Panc1 (cell line): Measurements from ENCODE around the gene DCC. TPM values are rescaled to one million over a fixed set of nuclear protein-coding genes. Genes with fewer than 3 reads are reported as not detected.

ENCODE experiments used
- ATAC-seq: fragments of 200-7000 bp; cut with Tn5 transposase; 2 replicates; pipeline ENCODE4 v1.9.1; 2020; ENCODE audit warnings: mild to moderate bottlenecking, moderate library complexity
- BruUV-seq: library from RNA; stranded (reverse); fragments of 400-500 nt; replicated peaks from 2 replicates; lab custom pipeline; 2021; lab: Mats Ljungman, UMichigan
- CTCF ChIA-PET: fragments of 300-600 bp; sonication (Branson Sonifier 250); formaldehyde crosslinking; loops from one replicate; lab custom pipeline; 2022; ENCODE audit warnings: antibody characterized with exemption; lab: Charles Lee
- POLR2A ChIA-PET: fragments of 300-600 bp; sonication (Branson Sonifier 250); formaldehyde crosslinking; loops from one replicate; lab custom pipeline; 2022; ENCODE audit warnings: antibody characterized with exemption; lab: Charles Lee
- DNase-seq: peaks from one replicate; pipeline ENCODE4 v3.0.0-alpha.2; 2010; ENCODE audit warnings: low read depth, low spot score
- H3K27ac ChIP-seq: 2 replicates; pipeline ENCODE4 v1.5.1; 2011; ENCODE audit warnings: mild to moderate bottlenecking, low read length, inconsistent platforms
- H3K27me3 ChIP-seq: fragments of 200-500 bp; sonication (Bioruptor generic); 2 replicates; pipeline ENCODE4 v1.6.0; 2014; ENCODE audit warnings: low read length, inconsistent platforms; ENCODE audit not compliant: control insufficient read depth, insufficient read depth
- H3K36me3 ChIP-seq: fragments of 200-500 bp; sonication (Bioruptor generic); 2 replicates; pipeline ENCODE4 v1.5.1; 2014; ENCODE audit warnings: inconsistent platforms, mild to moderate bottlenecking, low read length, moderate library complexity; ENCODE audit not compliant: control insufficient read depth, insufficient read depth
- H3K4me1 ChIP-seq: 2 replicates; pipeline ENCODE4 v1.5.1; 2011; ENCODE audit warnings: inconsistent platforms, mild to moderate bottlenecking, low read length, moderate library complexity; ENCODE audit not compliant: control insufficient read depth, insufficient read depth
- H3K4me3 ChIP-seq, 2 experiments: 2 replicates each; pipeline ENCODE4 v1.5.1; 2011 to 2012; ENCODE audit warnings: low read depth in 2 of 2, low read length in 2 of 2, mild to moderate bottlenecking in 2 of 2, inconsistent platforms in 1 of 2, moderate library complexity in 1 of 2
- H3K9me3 ChIP-seq: fragments of 200-500 bp; sonication (Bioruptor generic); 2 replicates; pipeline ENCODE4 v1.5.1; 2014; ENCODE audit warnings: low read depth, mild to moderate bottlenecking, inconsistent platforms, low read length, moderate library complexity; ENCODE audit not compliant: control insufficient read depth, insufficient read depth
- CTCF ChIP-seq: fragments of 450-650 bp; IDR thresholded peaks from 2 replicates; pipeline ENCODE4 v1.5.1; 2017; ENCODE audit warnings: mild to moderate bottlenecking
- POLR2AphosphoS5 ChIP-seq: IDR thresholded peaks from 2 replicates; pipeline ENCODE4 v1.6.1; 2012; ENCODE audit warnings: mild to moderate bottlenecking, low read depth, low read length, moderate library complexity
- REST ChIP-seq, 2 experiments: IDR thresholded peaks; 2 replicates each; pipeline ENCODE4 v1.6.1; 2011 to 2012; ENCODE audit warnings: low read depth in 2 of 2, control low read depth in 1 of 2, low read length in 1 of 2, mild to moderate bottlenecking in 1 of 2, moderate library complexity in 1 of 2; ENCODE audit not compliant: insufficient read depth in 1 of 2
- SIN3A ChIP-seq: IDR thresholded peaks from 2 replicates; pipeline ENCODE4 v1.6.1; 2012; ENCODE audit warnings: low read depth, mild to moderate bottlenecking, low read length, moderate library complexity, borderline replicate concordance; ENCODE audit not compliant: insufficient read depth
- TCF7L2 ChIP-seq: IDR thresholded peaks from 2 replicates; pipeline ENCODE4 v1.6.1; 2011; ENCODE audit warnings: mild to moderate bottlenecking, low read depth, low read length, inconsistent platforms
- in situ Hi-C: cut with HindIII; loops from 2 replicates; pipeline ENCODE4 v1.10.0; 2016; ENCODE audit warnings: low sequenced_read_pairs, low pct_unique_long_range_greater_than_20kb
- intact Hi-C: fragments of 100-400 bp; cut with micrococcal nuclease; formaldehyde crosslinking; loops from one replicate; pipeline ENCODE4 v1.10.0; 2022; ENCODE audit not compliant: unreplicated experiment
- total RNA-seq: library from RNA; stranded (reverse); gene quantifications from one replicate; pipeline ENCODE4 v1.2.1, GENCODE V29; 2021; ENCODE audit not compliant: unreplicated experiment

DCC gene
- total RNA-seq, 1 experiment from 2014 or later: not detected

- Histone ChIP-seq H3K27me3 (no peaks in the 10 kb centered on the region), H3K4me3 (no peak overlapping the region), H3K36me3 (no peaks in the 10 kb centered on the region), H3K9me3 (no peaks in the 10 kb centered on the region), H3K4me1 (no peaks in the 10 kb centered on the region), H3K27ac (no peak overlapping the region)
- BruUV-seq: no TSS peak
- in situ Hi-C loops: no loop called here
- CTCF ChIA-PET: no interaction called here
- intact Hi-C loops: no loop called here
- POLR2A ChIA-PET: no interaction called here
- ATAC-seq (no peak), DNase-seq (no peak)
- TF ChIP-seq REST (IDR thresholded peaks at IDR 0.05; ENCODE audit: insufficient read depth in 1 of 2, low read depth in 2 of 2, low read length in 1 of 2): no peak
- TF ChIP-seq CTCF: no peak
- no peak for TF ChIP-seq SIN3A
- TF ChIP-seq POLR2AphosphoS5: no peak
- TF ChIP-seq TCF7L2: no peak
These were observed 487.0 kb downstream of the DCC start for GRCh38 chr18:52826994-52827393.

GRCh38 chr18:52829320-52829719, 489.3 kb downstream of the DCC start:
- TF ChIP-seq POLR2AphosphoS5: no peak
- TF ChIP-seq SIN3A: no peak
- TF ChIP-seq REST (IDR thresholded peaks at IDR 0.05; ENCODE audit: insufficient read depth in 1 of 2, low read depth in 2 of 2, low read length in 1 of 2): no peak
- TF ChIP-seq TCF7L2: no peak
- TF ChIP-seq CTCF: no peak
- DNase-seq (no peak), ATAC-seq (no peak)
- Histone ChIP-seq H3K4me1 (no peaks in the 10 kb centered on the region), H3K27ac (no peak overlapping the region), H3K27me3 (no peaks in the 10 kb centered on the region), H3K36me3 (no peaks in the 10 kb centered on the region), H3K9me3 (no peaks in the 10 kb centered on the region), H3K4me3 (no peak overlapping the region)
- no TSS peak for BruUV-seq
- POLR2A ChIA-PET: no interaction called here
- in situ Hi-C loops: no loop called here
- intact Hi-C loops: no loop called here
- CTCF ChIA-PET: no interaction called here
